RWPE1 (cell line): ENCODE data around the gene MDC1.

Experiments
- CTCF ChIA-PET: fragments of 350-600 bp; sonication (Branson Sonifier 250); formaldehyde crosslinking; extraction: SDS; loops from one replicate; lab custom pipeline; 2021; lab: Yijun Ruan, JAX
- POLR2A ChIA-PET: fragments of 400-600 bp; formaldehyde crosslinking; extraction: SDS; loops from one replicate; lab custom pipeline; 2020; ENCODE audit warnings: antibody characterized with exemption; ENCODE audit not compliant: low non-redundant PET; lab: Yijun Ruan, JAX
- DNase-seq: peaks from one replicate; pipeline ENCODE4 v3.0.0; 2012; ENCODE audit warnings: low spot score
- H3K27ac ChIP-seq: fragments of 450-650 bp; 2 replicates; pipeline ENCODE4 v1.5.1; 2017
- CTCF ChIP-seq: fragments of 450-650 bp; conservative IDR thresholded peaks from 2 replicates; pipeline ENCODE4 v1.5.1; 2017; ENCODE audit warnings: low read depth, mild to moderate bottlenecking

The MDC1 gene

GRCh38 chr6:30689985-30690384, 27.1 kb downstream of the MDC1 start:
- CTCF ChIA-PET = interaction anchor here (0.7 kb wide), 1 partner anchor 237 kb away, joined by 3 read pairs; no protein-coding TSS in a partner anchor
- no peak for TF ChIP-seq CTCF
- H3K27ac ChIP-seq = peak overlapping the region; percentile 97

GRCh38 chr6:30689022-30689865, 27.8 kb downstream of the MDC1 start:
- POLR2A ChIA-PET = interaction anchor here (2.9 kb wide), 1 partner anchor 28 kb away, joined by 12 read pairs; the partner anchor contains the start of gene MDC1
- peak overlapping the region; percentile 97 for H3K27ac ChIP-seq
- no peak for DNase-seq
- TF ChIP-seq CTCF = no peak
- CTCF ChIA-PET = interaction anchor here (0.6 to 1.0 kb wide), 4 partner anchors 21 to 236 kb away, joined by 3 to 7 read pairs (median 3); no protein-coding TSS in a partner anchor

More at GRCh38 chr6:30689985-30690384, 27.1 kb downstream of the MDC1 start:
- DNase-seq = no peak
- POLR2A ChIA-PET = interaction anchor here (0.6 to 2.9 kb wide), 3 partner anchors 13 to 32 kb away, joined by 3 to 12 read pairs (median 3); partner anchors contain the start of gene MDC1

- no peak for DNase-seq
- CTCF ChIA-PET = interaction anchor here (0.7 to 1.0 kb wide), 2 partner anchors 20 to 33 kb away, joined by 3 to 7 read pairs; no protein-coding TSS in a partner anchor
These were observed 28.5 kb downstream of the MDC1 start for GRCh38 chr6:30688569-30688968.

GRCh38 chr6:30687659-30688431, 29.2 kb downstream of the MDC1 start:
- no peak for DNase-seq
- peak overlapping the region; percentile 97 for H3K27ac ChIP-seq
- CTCF ChIA-PET = interaction anchor here (0.7 to 1.2 kb wide), 4 partner anchors 15 to 35 kb away, joined by 3 to 7 read pairs (median 4); partner anchors contain the start of gene DHX16
- TF ChIP-seq CTCF = no peak
- POLR2A ChIA-PET = interaction anchor here (1.1 kb wide), 1 partner anchor 33 kb away, joined by 3 read pairs; the partner anchor contains the start of gene TUBB

More at GRCh38 chr6:30688569-30688968, 28.5 kb downstream of the MDC1 start:
- H3K27ac ChIP-seq = peak overlapping the region; percentile 97
- TF ChIP-seq CTCF = no peak
- POLR2A ChIA-PET = no interaction called here

GRCh38 chr6:30686908-30687658, 30.0 kb downstream of the MDC1 start:
- peak; percentile 89 for DNase-seq
- ChIA-PET POLR2A (interaction anchor here (1.1 kb wide), 1 partner anchor 33 kb away, joined by 3 read pairs; the partner anchor contains the start of gene TUBB), CTCF (interaction anchor here (1.0 to 1.2 kb wide), 2 partner anchors 14 to 36 kb away, joined by 3 to 6 read pairs; partner anchors contain the start of gene DHX16)
- no peak for TF ChIP-seq CTCF
- peak overlapping the region; percentile 97 for H3K27ac ChIP-seq
